Measurements from ENCODE around the gene TMEM165. TPM values are rescaled to one million over a fixed set of nuclear protein-coding genes. Genes with fewer than 3 reads are reported as not detected.
"Not testable (repeated sequence)": the region's sequence is repeated elsewhere in the genome, so short reads cannot be mapped to it uniquely, and the experiment has no call there.

TMEM165 gene, protein sequence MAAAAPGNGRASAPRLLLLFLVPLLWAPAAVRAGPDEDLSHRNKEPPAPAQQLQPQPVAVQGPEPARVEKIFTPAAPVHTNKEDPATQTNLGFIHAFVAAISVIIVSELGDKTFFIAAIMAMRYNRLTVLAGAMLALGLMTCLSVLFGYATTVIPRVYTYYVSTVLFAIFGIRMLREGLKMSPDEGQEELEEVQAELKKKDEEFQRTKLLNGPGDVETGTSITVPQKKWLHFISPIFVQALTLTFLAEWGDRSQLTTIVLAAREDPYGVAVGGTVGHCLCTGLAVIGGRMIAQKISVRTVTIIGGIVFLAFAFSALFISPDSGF
- polyA plus RNA-seq (2013, experiment 1 of 4) = 62.2 TPM
- polyA plus RNA-seq (2013, experiment 2 of 4) = 58.4 TPM
- 46.6 TPM for polyA plus RNA-seq (2013, experiment 3 of 4)
- polyA plus RNA-seq (2013, experiment 4 of 4) = 48.4 TPM

DNA sequence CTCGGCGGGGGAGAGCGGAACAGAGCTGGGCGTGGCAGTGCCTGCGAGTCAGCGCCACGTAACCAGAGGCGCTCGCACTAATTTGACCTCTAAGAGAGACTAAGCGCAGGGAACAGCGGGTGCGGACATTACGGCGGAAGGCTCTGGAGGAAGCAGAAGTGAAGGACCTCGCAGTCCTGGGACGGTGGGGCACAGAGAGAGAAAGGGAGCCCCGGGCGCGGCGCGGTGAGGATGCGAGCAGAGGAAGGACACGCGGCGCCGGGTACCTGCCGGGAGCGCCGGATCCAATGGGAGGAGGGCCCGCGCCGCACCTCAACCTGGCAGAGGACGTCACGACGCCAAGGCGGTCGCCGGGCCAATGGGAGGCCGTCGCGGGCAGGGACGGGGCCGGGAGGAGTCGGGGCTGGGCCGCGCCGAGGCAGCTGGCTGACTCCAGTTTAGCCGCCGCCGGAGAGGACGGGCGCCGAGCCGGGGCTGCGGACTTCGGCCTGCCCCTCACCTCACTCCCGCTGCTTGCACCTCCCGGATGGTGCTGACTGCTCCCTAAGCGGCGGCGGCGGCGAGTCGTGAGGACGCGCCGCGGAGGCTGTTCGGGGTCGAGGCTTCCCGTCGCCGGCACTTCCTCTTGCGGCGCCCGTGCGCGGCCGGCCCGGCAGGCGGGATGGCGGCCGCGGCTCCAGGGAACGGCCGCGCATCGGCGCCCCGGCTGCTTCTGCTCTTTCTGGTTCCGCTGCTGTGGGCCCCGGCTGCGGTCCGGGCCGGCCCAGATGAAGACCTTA lies at the start of gene TMEM165:
TSS of gene TMEM165 (plus strand) at position 429 of the 779 bp plus-strand sequence. CDS start at position 662, 233 bp downstream.
- H3K27me3 ChIP-seq (ENCODE audit: control insufficient read depth, insufficient read depth, low read length, poor library complexity, severe bottlenecking) = peaks cover 3% of the 10 kb centered on the region
- peak within 1 kb of the TSS; percentile 86 for H3K4me3 ChIP-seq (ENCODE audit: insufficient read depth, low read depth, low read length)
- H3K9me3 ChIP-seq (ENCODE audit: control insufficient read depth, low read length) = no peaks in the 10 kb centered on the region
- H3K4me1 ChIP-seq (ENCODE audit: control insufficient read depth, insufficient read depth, low read length) = peaks cover 17% of the 10 kb centered on the region
- H3K27ac ChIP-seq (ENCODE audit: insufficient read depth, low read depth, low read length, poor library complexity, severe bottlenecking) = peak within 1 kb of the TSS; percentile 91
- WGBS, 2 experiments = 0% methylated on average over 95 of the region's 95 CpGs
- no peaks in the 10 kb centered on the region for H3K36me3 ChIP-seq (ENCODE audit: control insufficient read depth, insufficient read depth, low read length)

DNA sequence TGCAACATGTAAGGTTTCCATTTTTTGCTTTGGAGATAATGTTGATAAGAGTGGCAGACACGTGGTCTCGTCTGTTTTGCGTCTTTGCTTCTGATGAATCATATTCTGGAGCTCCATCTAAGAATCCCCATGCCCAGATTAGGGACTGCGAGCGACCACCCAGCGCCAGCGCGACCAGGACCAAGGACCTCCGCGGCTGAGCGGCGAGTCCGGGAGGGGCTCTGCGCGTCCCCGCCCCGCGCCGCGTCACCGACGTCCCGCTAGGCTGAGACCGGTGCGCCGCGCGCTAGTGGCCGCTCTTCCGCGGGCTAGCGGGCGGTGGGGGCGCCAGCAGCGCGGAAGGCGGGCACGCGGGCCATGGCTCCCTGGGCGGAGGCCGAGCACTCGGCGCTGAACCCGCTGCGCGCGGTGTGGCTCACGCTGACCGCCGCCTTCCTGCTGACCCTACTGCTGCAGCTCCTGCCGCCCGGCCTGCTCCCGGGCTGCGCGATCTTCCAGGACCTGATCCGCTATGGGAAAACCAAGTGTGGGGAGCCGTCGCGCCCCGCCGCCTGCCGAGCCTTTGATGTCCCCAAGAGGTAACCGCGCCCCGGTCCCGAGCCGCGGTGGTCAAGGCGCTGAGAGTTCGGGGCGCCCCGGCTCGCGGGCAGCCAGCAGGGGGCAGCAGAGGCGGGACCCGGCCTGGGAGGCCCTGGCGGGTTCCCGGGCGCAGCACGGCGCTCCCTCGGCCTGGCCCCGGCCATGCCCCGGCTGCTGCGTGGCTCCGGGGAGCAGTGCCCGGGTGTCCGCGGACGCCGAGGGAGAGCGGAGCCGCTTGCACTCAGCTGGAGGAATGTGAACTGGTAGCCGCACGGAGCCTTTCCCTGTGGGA lies 49.5 kb upstream of the TMEM165 start, which contains the start of gene SRD5A3:
TSS of gene SRD5A3 (plus strand) at position 263 of the 871 bp plus-strand sequence. CDS start at position 358, 95 bp downstream.
- H3K36me3 ChIP-seq (ENCODE audit: control insufficient read depth, insufficient read depth, low read length) = no peaks in the 10 kb centered on the region
- no peaks in the 10 kb centered on the region for H3K9me3 ChIP-seq (ENCODE audit: control insufficient read depth, low read length)
- peaks cover 3% of the 10 kb centered on the region for H3K4me1 ChIP-seq (ENCODE audit: control insufficient read depth, insufficient read depth, low read length)
- H3K27me3 ChIP-seq (ENCODE audit: control insufficient read depth, insufficient read depth, low read length, poor library complexity, severe bottlenecking) = no peaks in the 10 kb centered on the region
- 0 to 1% methylated on average over 95 of the region's 95 CpGs for WGBS, 2 experiments
- H3K27ac ChIP-seq (ENCODE audit: insufficient read depth, low read depth, low read length, poor library complexity, severe bottlenecking) = peak within 1 kb of the TSS; percentile 76
- H3K4me3 ChIP-seq (ENCODE audit: insufficient read depth, low read depth, low read length) = peak within 1 kb of the TSS; percentile 56

DNA sequence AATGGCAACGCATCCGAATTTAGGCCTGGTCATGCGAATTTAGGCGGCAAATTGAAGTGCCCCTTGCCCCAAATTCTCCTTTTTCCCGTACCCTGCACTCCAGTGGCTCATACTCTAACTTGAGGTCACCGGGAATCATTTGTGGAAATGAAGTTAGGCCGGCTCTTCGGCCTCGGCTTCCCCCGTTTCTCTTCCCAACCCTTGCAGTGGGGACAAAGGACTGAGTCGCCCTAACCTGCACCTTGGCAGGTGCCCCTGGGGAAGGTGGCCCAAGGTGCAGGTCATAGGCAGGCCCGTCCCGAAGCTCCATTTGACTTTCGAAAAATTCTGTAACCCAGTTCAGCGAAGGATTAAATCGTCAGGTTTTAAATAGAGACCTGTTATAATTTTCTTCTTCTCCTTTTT lies 48.9 kb upstream of the TMEM165 start:
- no peaks in the 10 kb centered on the region for H3K27me3 ChIP-seq (ENCODE audit: control insufficient read depth, insufficient read depth, low read length, poor library complexity, severe bottlenecking)
- H3K36me3 ChIP-seq (ENCODE audit: control insufficient read depth, insufficient read depth, low read length) = no peaks in the 10 kb centered on the region
- peak overlapping the region; percentile 56 for H3K4me3 ChIP-seq (ENCODE audit: insufficient read depth, low read depth, low read length)
- H3K27ac ChIP-seq (ENCODE audit: insufficient read depth, low read depth, low read length, poor library complexity, severe bottlenecking) = peak overlapping the region; percentile 76
- H3K9me3 ChIP-seq (ENCODE audit: control insufficient read depth, low read length) = no peaks in the 10 kb centered on the region
- 40% methylated on average over 16 of the region's 16 CpGs for WGBS, 2 experiments
- peaks cover 3% of the 10 kb centered on the region for H3K4me1 ChIP-seq (ENCODE audit: control insufficient read depth, insufficient read depth, low read length)

DNA sequence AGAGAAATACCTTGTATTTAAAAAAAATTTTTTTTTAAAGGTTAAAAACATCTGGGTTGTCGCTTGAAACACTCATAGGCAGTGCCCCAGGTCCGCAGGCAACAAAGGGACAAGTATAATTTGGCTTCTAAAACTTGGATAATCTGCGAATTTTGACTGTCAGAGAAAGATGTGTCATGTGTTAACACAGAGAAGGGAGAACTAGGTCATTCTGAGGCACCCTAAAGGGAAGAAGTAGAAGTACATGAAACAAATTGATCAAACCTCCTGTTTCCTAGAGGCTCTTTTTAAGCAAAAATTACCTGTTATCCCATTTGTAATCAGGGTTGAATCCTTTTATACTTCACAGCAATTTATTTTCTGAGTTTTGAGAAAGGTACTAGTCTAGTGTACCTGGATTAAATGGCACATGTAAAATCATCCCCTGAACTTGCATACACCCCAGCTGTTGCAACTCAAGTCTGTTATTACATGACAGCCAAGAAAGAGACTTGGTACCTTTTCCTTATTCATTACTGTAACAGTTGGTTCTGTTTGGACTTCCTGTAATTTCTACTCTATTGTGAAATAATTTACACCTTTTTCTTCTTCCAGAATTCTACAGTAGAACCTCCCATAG lies 48.0 kb upstream of the TMEM165 start:
- no peaks in the 10 kb centered on the region for H3K36me3 ChIP-seq (ENCODE audit: control insufficient read depth, insufficient read depth, low read length)
- 94 to 97% methylated on average over 3 of the region's 3 CpGs for WGBS, 2 experiments
- H3K27ac ChIP-seq (ENCODE audit: insufficient read depth, low read depth, low read length, poor library complexity, severe bottlenecking) = no peak overlapping the region
- H3K4me1 ChIP-seq (ENCODE audit: control insufficient read depth, insufficient read depth, low read length) = peaks cover 3% of the 10 kb centered on the region
- no peaks in the 10 kb centered on the region for H3K9me3 ChIP-seq (ENCODE audit: control insufficient read depth, low read length)
- H3K4me3 ChIP-seq (ENCODE audit: insufficient read depth, low read depth, low read length) = no peak overlapping the region
- no peaks in the 10 kb centered on the region for H3K27me3 ChIP-seq (ENCODE audit: control insufficient read depth, insufficient read depth, low read length, poor library complexity, severe bottlenecking)

DNA sequence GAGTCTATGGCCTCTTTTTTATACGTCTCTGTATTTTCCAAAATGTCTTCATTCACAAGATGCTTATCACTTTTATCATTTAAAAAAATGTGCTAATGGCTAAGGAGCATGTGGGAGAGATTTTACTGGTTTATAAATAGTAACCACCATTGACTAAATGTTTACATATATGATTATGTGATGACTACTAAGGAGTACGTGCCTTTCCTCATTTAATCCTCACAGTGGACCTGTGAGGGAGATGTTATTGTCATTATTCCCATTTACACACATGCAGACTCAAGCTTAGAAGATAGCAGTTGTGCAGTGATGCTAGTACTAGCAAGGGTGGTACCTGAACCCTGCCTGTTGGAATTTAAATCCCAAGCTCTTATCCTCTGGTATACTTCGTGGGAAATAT lies 47.3 kb upstream of the TMEM165 start:
- Histone ChIP-seq H3K36me3 (ENCODE audit: control insufficient read depth, insufficient read depth, low read length) (no peaks in the 10 kb centered on the region), H3K9me3 (ENCODE audit: control insufficient read depth, low read length) (no peaks in the 10 kb centered on the region), H3K4me3 (ENCODE audit: insufficient read depth, low read depth, low read length) (no peak overlapping the region), H3K27me3 (ENCODE audit: control insufficient read depth, insufficient read depth, low read length, poor library complexity, severe bottlenecking) (no peaks in the 10 kb centered on the region), H3K27ac (ENCODE audit: insufficient read depth, low read depth, low read length, poor library complexity, severe bottlenecking) (no peak overlapping the region), H3K4me1 (ENCODE audit: control insufficient read depth, insufficient read depth, low read length) (peaks cover 3% of the 10 kb centered on the region)
- 85 to 100% methylated on average over 1 to 2 of the region's 3 CpGs for WGBS, 2 experiments

DNA sequence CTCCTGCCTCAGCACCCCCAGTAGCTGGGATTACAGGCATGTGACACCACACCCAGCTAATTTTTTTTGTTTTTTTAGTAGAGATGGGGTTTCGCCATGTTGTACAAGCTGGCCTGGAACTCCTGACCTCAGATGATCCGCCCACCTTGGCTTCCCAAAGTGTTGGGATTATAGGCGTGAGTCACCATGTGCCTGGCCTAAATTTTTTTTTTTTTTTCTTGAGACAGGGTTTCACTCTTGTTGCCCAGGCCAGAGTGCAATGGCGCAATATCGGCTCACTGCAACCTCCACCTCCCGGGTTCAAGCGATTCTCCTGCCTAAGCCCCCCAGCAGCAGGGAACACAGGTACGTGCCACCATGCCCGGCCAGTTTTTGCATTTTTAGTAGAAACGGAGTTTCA lies 44.9 kb upstream of the TMEM165 start:
- not testable (repeated sequence) for H3K4me3 ChIP-seq (ENCODE audit: insufficient read depth, low read depth, low read length); H3K27me3 ChIP-seq (ENCODE audit: control insufficient read depth, insufficient read depth, low read length, poor library complexity, severe bottlenecking); H3K4me1 ChIP-seq (ENCODE audit: control insufficient read depth, insufficient read depth, low read length); H3K36me3 ChIP-seq (ENCODE audit: control insufficient read depth, insufficient read depth, low read length); H3K27ac ChIP-seq (ENCODE audit: insufficient read depth, low read depth, low read length, poor library complexity, severe bottlenecking); H3K9me3 ChIP-seq (ENCODE audit: control insufficient read depth, low read length)
- WGBS, 2 experiments = 92 to 95% methylated on average over 10 of the region's 10 CpGs

DNA sequence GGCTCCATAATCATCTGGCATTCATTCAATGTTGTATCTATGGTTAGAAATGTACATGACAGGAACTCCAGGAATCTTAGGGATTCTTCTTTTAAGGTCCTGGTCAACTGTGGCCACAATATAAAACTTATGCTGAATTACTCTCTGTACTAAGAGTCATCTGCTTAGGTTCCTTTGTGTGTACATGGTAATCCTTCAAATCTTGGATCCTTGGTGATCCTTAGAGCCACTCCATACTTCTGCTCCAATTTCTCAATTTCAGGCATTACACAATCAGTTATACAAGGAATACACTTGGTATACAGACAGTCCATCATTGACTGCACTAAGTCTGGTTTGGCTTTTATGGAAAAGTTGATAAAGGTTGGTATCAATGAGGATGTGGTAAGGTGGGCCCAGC lies 43.9 kb upstream of the TMEM165 start:
- Histone ChIP-seq H3K27me3 (ENCODE audit: control insufficient read depth, insufficient read depth, low read length, poor library complexity, severe bottlenecking) (no peaks in the 10 kb centered on the region), H3K4me3 (ENCODE audit: insufficient read depth, low read depth, low read length) (no peak overlapping the region), H3K4me1 (ENCODE audit: control insufficient read depth, insufficient read depth, low read length) (peaks cover 2% of the 10 kb centered on the region), H3K9me3 (ENCODE audit: control insufficient read depth, low read length) (no peaks in the 10 kb centered on the region), H3K27ac (ENCODE audit: insufficient read depth, low read depth, low read length, poor library complexity, severe bottlenecking) (no peak overlapping the region), H3K36me3 (ENCODE audit: control insufficient read depth, insufficient read depth, low read length) (no peaks in the 10 kb centered on the region)

DNA sequence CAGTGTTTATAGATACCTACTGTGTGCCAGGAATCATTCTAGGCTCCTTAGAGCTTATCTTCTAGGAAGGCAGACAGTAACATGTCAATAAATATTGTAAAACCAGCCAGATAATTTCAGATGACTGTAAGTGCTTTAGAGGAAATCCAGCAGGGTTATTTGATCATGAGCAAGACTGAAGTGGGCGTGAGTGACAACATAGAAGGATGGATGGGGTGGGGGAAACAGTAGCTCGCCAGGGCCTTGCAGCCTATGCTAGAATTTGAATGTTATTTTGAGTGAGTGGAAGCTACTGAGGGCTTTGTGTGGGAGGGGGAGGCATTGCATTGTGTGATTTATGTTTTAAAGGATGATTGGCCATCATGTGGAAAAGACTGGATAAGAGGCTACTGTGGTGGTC lies 43.0 kb upstream of the TMEM165 start:
- Histone ChIP-seq H3K4me3 (ENCODE audit: insufficient read depth, low read depth, low read length) (no peak overlapping the region), H3K36me3 (ENCODE audit: control insufficient read depth, insufficient read depth, low read length) (no peaks in the 10 kb centered on the region), H3K27me3 (ENCODE audit: control insufficient read depth, insufficient read depth, low read length, poor library complexity, severe bottlenecking) (no peaks in the 10 kb centered on the region), H3K4me1 (ENCODE audit: control insufficient read depth, insufficient read depth, low read length) (no peaks in the 10 kb centered on the region), H3K9me3 (ENCODE audit: control insufficient read depth, low read length) (no peaks in the 10 kb centered on the region), H3K27ac (ENCODE audit: insufficient read depth, low read depth, low read length, poor library complexity, severe bottlenecking) (no peak overlapping the region)
- 93 to 94% methylated on average over 2 of the region's 2 CpGs for WGBS, 2 experiments

DNA sequence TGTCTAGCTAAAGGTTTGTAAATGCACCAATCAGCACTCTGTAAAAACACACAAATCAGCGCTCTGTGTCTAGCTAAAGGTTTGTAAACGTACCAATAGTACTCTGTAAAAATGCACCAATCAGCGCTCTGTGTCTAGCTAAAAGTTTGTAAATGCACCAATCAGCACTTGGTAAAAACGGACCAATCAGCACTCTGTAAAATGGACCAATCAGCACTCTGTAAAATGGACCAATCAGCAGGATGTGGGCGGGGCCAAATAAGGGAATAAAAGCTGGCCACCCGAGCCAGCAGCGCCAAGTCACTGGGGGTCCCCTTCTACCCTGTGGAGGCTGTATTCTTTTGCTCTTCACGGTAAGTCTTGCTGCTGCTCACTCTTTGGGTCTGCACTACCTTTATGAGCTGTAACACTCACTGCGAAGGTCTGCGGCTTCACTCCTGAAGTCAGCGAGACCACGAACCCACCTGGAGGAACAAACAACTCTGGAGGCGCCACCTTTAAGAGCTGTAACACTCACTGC lies 42.5 kb upstream of the TMEM165 start:
- not testable (repeated sequence) for H3K9me3 ChIP-seq (ENCODE audit: control insufficient read depth, low read length); H3K4me3 ChIP-seq (ENCODE audit: insufficient read depth, low read depth, low read length); H3K27me3 ChIP-seq (ENCODE audit: control insufficient read depth, insufficient read depth, low read length, poor library complexity, severe bottlenecking); H3K27ac ChIP-seq (ENCODE audit: insufficient read depth, low read depth, low read length, poor library complexity, severe bottlenecking); H3K36me3 ChIP-seq (ENCODE audit: control insufficient read depth, insufficient read depth, low read length); H3K4me1 ChIP-seq (ENCODE audit: control insufficient read depth, insufficient read depth, low read length)
- 89 to 90% methylated on average over 13 of the region's 13 CpGs for WGBS, 2 experiments
